HG02588 (cell line): Measurements from ENCODE around the gene PKHD1.
"Not testable (repeated sequence)": the region's sequence is repeated elsewhere in the genome, so short reads cannot be mapped to it uniquely, and the experiment has no call there.

ENCODE experiments used
- ATAC-seq: cut with Tn5 transposase; IDR thresholded peaks from one replicate; pipeline ENCODE4 v1.9.1; 2021; ENCODE audit warnings: mild to moderate bottlenecking, moderate library complexity; ENCODE audit not compliant: unreplicated experiment

Gene PKHD1

DNA sequence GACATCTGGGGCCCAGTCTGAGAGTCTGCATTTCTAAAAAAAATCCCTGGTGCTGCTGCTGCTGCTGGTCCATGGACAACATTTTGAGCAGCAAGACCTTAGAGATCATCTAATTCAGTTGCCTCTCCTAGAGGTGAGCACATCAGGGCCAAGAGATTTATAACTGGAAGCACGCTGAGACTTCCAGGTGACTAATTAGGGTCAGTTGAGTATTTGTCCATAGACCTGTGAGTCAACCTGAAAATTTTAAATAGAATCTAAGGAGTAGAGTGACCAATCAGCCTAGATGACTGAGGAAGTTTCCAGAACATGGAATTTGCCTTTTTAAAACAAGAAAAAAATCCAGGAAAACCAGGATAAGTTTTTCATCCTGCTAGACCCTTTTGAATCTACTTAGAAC, 221.4 kb downstream of the PKHD1 start:
- ATAC-seq, result no peak

DNA sequence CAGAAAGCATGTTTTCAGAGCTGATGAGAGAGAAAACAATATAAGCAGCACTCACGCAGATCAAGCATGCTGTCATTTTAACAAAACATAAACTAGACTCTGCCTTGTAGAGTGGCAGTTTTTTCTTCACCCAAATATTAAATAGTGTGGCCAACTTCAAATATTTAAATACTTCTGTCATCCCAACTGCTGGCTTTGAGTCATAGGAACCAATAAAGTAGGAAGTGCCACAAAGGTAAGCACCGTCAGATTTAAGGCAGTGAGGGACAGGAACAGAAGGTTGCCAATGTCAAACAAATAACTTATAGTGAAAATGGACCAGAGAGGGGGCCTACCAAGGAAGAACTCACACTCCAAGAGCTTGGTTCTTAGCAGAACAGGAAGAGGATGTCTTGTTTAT, 222.2 kb downstream of the PKHD1 start:
- no peak for ATAC-seq

DNA sequence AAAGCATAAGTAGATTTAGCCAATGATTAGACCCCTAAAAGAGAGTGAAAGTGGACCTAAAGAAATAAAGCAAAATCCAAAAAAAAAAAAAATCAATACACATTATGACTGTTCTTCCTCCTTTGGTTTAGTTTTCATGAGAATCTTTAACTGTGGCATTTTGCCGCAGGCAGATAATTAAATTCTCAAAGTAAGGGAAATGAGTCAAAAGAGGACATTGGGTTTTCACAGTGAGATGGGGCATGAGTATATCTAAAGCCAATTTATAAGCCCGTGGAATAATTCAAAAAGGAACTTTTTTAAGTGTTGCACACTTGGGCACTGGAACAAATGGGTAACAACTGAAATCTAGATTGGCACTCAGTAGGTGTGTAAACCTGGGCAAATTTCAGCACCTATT, 230.3 kb downstream of the PKHD1 start:
- no peak for ATAC-seq

DNA sequence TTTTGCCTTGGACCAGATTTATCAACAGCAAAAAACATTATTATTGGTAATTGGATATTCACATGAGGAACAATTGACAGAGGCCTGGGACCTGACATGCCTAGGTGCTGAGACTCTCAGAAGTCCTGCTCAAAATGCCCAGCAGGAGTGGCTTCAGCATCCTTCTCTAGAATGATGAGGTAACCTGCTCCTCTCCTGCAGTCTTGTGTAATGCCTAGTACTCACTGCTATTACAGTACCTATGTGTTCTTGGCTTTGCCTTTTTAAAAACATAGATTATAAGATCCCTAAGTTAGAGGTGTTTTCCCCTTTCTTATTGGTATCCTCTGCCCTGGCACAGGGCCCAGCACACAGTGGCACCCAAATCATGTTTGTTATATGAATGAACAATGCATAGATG, 230.9 kb downstream of the PKHD1 start:
- no peak for ATAC-seq

DNA sequence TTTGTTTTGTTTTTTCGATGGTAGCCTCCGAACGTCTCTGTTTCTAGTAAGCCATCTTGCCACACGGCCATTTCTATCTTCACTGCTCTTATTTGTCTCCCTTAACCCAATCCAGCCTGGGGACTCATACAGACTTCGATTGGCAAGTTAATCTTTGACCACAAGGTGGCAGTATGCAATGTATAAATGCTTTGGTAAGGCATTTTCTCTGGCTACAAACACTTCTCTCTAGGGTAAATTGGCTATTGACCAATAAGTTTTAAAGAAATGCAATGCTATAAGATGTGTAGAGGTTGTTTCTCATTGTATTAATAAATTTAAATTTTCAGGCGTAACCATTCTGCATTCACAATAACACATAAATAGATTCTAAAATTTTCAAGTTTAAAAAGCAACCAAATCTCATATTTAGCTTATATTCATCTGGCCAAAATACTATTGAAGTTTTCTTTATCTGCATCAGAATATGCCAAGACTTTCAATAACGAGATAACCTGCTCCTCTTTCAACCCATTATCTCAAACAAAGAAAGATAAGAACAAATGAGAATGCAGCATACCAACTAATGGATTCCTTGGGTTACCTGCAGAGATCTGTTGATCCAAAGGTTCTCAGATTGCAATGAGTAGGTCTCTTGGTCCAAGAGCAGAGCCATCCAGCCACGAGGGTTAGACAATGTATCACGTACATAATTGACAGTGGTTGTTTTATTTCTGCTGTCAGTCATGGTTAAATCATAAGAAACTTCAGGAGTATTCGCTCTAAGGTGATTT, 231.9 kb downstream of the PKHD1 start:
- peak; percentile 67 for ATAC-seq

DNA sequence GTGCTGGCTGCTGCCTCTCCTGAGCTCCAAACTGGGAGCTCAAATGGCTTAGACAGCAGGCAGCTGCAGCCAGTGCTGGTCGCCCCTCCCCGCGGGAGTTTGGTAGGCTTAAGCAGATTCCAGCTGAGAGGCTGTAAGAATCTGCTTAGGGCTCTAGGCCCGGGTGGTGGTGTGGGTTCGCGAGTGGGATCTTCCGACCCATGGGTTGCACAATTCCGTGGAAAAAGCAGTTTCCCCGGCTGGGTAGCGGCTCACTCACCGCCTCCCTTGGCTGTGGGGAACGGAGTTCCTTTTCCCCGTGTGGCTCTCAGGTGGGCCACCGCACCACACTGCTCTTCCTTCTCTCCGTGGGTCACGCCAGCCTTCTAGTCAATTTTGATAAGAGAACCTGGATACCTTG, 232.5 kb downstream of the PKHD1 start:
- ATAC-seq, result peak; percentile 11

DNA sequence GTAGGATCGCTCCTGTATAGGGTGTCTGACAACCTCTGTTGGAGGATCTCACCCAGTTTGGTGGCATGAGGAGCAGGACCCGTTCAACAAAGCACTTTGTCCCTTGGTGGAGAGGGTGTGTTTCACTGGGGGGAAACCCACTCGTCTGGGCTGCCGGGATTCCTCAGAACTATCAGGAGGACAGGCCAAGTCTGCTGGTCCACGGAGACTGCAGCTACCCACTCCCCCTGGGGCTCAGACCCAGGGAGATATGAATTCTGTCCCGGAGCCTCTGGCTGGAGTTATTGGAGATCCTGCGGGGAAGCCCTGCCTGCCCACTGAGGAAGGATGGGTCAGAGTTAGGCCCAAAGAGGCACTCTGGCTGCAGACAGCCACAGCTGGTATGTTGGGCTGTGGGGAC, 233.1 kb downstream of the PKHD1 start:
- ATAC-seq, result no peak

DNA sequence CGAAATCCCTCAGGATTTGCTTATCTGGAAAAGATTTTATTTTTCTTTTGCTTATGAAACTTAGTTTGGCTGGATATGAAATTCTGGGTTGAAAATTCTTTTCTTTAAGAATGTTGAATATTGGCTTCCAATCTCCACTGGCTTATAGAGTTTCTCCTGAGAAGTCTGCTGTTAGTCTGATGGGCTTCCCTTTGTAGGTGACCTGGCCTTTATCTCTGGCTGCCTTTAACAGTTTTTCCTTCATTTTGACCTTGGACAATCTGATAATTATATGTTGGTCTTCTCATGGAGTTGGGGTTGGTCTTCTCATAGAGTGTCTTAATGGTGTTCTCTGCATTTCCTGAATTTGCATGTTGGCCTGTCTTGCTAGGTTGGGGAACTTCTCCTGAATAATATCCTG, 234.3 kb downstream of the PKHD1 start:
- ATAC-seq, result not testable (repeated sequence)

DNA sequence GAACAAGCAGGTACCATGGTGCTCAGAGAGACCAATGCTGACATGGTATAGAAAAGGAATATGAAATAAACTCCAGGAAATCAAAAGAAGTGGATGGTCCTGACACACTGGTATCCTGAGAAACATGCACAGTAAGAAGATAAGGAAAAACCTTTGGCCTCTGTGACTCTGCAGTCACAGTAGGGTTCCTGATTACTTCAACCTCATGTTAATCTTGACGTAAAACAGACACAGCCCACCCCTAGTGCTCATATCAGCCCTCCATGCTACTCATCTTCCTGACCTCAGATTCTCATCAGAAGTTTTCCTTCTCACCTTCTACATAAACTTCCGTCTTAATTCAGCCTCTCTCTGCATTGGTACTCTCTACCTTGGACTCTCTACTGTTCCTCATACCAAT, 240.9 kb downstream of the PKHD1 start:
- no peak for ATAC-seq

DNA sequence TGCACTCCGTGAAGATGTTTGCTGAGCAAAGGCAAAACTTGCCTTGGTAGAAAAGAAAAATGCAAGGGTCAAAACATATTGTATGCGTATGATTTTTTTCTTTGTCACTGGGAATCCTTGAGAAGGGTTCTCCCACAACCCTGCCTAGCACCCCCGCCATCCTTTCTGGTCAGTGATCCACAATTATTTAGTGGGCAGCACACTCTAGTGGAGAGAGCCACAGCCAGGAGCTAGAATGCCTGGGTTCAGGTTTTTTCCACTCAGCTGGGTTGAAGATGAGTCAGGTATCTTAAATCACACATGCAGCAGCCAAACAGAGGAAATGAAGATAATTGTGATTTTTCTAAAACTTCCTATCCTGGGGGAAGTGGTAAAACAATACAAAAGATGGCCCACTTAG, 243.1 kb downstream of the PKHD1 start:
- no peak for ATAC-seq

DNA sequence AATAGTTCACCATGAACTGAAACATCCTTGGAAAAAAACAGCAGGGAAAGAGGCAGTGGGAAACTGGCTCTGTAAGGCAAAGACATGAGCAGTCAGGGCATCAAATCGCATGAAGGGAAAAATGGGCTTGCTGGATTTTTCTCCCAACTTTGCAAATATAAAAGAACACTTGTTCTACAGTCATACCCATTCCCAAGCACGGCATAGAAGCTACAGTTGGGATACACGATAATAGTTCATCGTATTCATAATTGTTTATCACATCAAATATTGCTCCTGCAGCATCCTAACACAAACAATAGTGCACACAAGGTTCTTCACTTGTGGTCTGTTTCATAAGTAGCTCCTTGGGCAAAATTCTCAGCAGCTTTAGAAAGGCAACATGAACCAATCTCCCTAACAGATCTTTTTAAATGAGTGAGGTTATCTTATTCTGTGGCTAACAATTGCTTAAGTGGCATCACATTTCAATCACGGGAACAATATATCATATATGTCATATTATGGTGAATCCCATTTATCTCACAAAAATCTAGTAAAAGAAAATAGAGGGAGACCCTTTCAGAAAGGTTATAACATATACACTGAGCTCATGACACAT, 243.9 kb downstream of the PKHD1 start:
- no peak for ATAC-seq

DNA sequence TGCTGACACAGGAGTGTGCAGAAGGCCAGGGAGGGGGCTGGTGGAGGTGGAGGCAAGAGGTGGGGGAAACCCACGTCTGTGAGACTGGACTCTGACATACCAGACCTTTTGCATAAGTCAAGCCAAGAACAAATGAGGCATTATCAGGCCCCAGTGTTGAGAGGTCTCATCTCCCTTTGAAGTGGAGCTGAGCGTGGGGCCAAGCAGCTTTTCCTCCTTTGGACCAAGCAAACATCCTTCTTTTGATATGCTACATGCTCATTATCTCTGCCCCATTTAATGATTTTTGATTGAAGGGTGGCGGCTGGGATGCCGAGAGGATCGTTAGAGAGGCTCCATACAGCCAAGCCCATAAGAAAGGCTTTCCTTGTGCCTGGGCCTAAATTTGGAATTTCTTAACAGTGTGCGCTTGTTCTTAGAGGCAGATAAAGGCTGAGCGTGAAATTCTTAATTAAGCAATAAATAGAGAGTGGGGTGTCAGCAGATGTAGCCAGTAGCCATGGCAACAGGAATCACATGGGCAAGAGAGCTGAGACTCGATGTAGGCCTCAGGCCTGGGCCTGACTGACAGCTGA, 244.5 kb downstream of the PKHD1 start:
- no peak for ATAC-seq

DNA sequence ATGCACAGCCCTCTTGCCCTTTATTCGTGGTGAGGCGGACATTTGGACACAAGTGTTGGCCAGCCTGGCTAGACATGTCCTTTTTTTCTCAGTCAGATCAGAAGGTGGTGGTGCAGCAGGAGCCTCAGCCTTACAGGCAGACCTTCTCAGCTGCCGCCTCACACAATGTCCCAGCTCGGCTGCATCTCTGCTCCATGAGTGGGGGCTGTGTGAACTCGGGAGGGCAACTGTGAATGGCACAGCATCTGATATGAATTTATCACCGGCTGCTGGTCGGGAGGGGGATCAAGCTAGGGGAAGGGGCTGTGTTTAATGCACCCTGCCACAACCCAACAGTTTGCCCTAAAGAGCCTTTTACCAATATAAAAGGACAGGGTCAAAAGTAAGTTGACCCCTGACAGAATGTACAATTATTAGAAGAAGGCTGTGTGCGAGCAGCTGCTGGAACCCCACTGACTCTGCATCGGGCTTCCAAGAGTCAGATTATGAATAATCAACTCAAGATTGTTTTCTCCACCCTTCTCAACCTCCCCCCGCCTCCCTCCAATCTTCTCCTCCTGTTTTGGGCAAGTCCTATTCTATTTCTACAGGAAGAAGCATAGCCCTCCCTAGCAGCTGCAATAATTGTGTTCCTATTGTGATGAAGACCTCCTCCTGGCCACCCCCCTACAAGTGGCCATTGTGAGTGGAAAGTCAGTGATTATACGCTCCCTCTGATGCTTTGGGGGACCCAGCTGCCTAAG, 245.2 kb downstream of the PKHD1 start:
- no peak for ATAC-seq

DNA sequence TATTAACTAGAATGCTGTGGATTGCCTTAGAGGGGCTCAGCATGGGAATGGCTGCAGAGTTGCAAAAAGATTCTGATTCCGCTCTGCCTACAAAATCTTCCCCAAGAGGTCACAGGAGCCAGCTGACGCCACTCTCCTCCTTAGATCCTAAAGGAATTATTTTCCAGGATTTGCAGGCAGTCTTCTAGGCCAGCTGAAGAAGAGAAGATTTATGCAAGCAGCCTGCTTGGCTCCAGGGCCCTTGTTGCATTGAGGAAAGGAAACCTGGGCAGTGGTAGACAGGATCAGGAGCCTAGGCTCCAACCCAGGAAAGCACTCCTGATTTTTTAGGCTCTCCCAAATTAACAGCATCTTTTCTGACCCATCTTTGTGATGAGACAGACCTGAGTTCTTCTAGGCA, 245.8 kb downstream of the PKHD1 start:
- ATAC-seq, result no peak

DNA sequence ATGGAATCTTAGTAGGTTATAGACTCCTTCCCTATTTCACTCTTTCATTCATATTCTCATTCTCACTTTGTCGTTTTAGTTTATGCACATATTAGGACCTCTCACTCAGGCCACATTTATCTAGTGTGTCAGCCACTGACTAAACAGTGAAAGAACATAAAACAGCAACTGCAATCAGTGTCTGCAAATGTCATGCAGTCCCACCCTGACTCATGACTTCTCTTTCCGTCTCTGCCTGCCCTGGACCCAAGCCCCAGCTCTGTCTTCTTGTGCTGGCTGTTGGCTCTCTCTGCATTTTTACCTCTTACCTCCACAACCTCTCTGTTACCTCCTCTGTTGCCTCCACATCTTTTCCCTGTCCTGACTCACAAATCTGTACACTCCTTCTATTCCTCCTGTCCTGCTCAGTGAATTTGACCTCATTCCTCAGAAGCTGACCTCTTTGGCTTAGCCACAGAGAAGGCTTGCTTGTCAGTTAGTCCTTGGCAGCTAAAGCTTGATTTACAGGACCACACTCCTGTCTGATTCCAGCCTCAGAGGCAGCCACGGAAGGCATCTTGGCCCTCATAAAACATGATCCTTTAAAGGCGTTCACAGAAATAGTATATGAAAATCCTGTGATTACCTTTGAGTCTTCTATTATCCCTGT, 247.6 kb downstream of the PKHD1 start:
- ATAC-seq, result no peak

DNA sequence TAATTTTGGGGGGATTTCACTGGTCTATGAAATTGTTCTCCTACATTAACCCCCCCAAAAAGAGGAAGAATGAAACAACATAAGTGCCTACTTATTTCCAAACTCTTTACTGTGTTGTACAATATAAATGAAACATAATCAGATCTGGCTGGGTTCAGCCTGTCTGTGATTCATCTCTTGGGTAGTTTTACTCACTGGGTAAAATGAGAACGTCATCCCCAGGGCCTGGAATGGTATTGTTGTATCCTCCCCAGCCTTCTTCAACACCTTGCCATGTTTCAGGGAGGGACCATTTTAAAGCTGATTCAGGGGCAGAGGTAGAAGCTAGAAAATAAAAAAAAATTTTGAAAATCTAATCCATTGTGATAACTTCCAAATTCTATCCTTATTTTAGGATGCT, 256.7 kb downstream of the PKHD1 start:
- no peak for ATAC-seq

DNA sequence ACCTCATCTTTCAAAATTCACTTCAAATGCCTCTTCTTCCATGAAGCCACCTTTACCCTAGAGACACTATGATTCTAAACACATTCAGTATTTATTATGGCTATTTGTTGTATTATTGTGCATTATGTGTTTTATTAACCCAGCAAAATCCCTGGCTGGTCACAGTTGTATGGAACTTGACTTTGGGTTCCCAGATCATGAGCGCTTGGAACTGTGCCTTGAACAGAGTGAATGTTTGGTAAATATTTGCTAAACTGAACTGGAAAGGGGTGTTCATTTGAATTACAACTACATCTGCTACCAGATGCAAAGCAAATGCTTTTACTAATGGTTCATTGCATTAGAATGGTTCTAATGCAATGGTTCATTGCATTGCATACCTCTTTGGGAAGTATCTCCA, 259.8 kb downstream of the PKHD1 start:
- no peak for ATAC-seq

DNA sequence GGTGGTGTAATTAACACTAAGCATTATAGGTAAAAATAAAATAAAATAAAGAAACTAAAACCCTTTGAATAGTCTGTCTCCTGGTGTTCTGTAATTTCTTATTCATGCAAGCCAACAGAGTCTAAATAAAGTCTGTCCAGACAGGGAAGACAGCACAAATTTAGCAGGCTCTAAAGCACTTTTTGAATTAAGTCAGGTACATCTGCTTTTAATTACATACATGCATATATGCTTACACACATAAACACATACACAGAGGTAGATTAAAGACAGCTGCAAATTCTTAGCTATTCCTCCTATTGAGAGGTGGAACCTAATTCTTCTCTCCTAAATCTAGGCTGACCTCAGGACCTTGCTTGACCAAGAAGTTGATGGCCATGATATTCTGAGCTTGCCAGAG, 262.5 kb downstream of the PKHD1 start:
- no peak for ATAC-seq

DNA sequence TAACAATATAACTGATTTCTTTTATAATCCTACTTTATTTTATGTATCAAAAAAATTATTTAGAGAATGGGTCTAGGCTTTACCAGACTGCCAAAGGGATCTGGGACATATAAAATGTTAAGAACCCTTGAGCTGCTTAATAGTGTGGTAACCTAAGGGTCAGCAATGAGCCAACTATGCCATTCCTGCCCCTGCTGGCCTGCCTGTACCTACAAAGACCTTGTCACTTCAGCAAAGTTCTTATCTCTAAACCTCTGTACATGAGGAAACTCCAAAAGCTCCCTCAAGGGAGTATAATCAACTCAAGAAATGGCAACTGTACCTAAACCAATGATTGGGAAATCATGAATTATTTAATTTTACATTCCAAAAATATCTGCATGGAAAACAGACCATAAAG, 266.9 kb downstream of the PKHD1 start:
- ATAC-seq, result no peak

DNA sequence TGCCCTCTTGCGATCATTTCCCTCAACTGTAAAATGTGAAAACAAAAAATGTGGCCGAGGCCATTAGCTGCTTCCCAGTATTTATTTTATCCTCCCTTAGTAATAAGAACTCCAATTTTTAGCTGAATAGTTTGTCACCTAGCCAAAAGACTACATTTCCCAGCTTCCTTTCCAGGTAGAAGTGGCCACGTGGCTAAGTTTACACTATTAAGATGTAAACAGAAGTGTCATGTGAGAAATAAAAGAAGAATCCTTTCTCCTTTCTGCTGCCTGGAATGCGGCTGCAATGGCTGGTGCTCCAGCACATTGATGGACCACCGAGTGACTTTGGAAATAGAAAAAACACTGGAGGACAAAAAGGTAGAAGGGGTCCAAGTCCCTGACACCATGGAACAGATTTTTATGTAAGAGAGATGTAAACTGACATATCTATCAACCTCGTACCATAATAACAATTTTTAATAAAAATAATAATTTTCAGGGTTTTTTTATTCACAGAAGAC, 268.8 kb downstream of the PKHD1 start:
- ATAC-seq, result no peak

DNA sequence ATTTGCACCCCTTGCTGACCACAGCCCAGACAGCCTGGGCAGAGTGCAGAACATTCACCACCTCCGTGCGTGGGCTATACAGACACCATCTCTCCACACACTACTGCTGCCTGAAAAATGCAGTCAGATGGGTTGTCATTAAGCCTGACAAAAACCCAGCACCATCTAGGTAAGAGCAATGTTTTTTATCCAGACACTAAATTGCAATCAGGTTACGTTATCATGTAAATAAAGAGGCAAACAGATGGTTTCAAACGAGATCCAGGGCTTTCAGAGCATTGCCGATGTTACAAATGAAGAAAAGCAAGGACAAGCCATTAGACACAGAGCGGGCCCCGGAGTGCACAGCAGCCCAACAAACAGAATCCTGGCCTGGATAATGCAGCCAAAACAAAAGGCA, 269.6 kb downstream of the PKHD1 start:
- ATAC-seq, result no peak
